SK-N-SH treated with all-trans-retinoic acid at 6 μM for 48 hours (cell line): ENCODE data around the gene GRIA1.

Experiments
- ATAC-seq: fragments of 200-7000 bp; cut with Tn5 transposase; 3 replicates; pipeline ENCODE4 v1.9.1; 2020; ENCODE audit warnings: mild to moderate bottlenecking, moderate library complexity
- ARNTL ChIP-seq: fragments of 450-650 bp; formaldehyde crosslinking; IDR thresholded peaks from 2 replicates; pipeline ENCODE4 v1.5.0; 2020; ENCODE audit warnings: low read depth, mild to moderate bottlenecking, moderate library complexity, borderline replicate concordance
- BACH2 ChIP-seq: fragments of 250-450 bp; sonication (Bioruptor Pico); IDR thresholded peaks from 2 replicates; pipeline ENCODE4 v1.9.0; 2021; ENCODE audit warnings: mild to moderate bottlenecking, borderline replicate concordance
- CSDC2 ChIP-seq: fragments of 250-450 bp; sonication (Bioruptor Pico); IDR thresholded peaks from 2 replicates; pipeline ENCODE4 v1.5.0; 2020; ENCODE audit warnings: mild to moderate bottlenecking, moderate library complexity
- ESRRG ChIP-seq: fragments of 250-450 bp; sonication (Bioruptor Pico); IDR thresholded peaks from 2 replicates; pipeline ENCODE4 v1.6.1; 2021; ENCODE audit warnings: mild to moderate bottlenecking
- GLIS3 ChIP-seq: fragments of 250-450 bp; sonication (Bioruptor Pico); IDR thresholded peaks from 2 replicates; pipeline ENCODE4 v1.5.0; 2020; ENCODE audit warnings: mild to moderate bottlenecking, moderate library complexity
- ISL1 ChIP-seq: fragments of 250-450 bp; sonication (Bioruptor Pico); IDR thresholded peaks from 2 replicates; pipeline ENCODE4 v2.1.2; 2022; ENCODE audit warnings: mild to moderate bottlenecking, moderate library complexity
- OSR1 ChIP-seq: fragments of 250-450 bp; sonication (Bioruptor Pico); IDR thresholded peaks from 2 replicates; pipeline ENCODE4 v1.8.0; 2022; ENCODE audit warnings: moderate library complexity, mild to moderate bottlenecking, inconsistent platforms
- PPARA ChIP-seq: fragments of 250-450 bp; sonication (Bioruptor Pico); IDR thresholded peaks from 2 replicates; pipeline ENCODE4 v1.5.0; 2020; ENCODE audit warnings: mild to moderate bottlenecking, borderline replicate concordance
- RARB ChIP-seq: fragments of 250-450 bp; sonication (Bioruptor Pico); IDR thresholded peaks from 2 replicates; pipeline ENCODE4 v1.8.0; 2021; ENCODE audit warnings: mild to moderate bottlenecking, moderate library complexity
- SNAI2 ChIP-seq: fragments of 250-450 bp; sonication (Bioruptor Pico); IDR thresholded peaks from 2 replicates; pipeline ENCODE4 v1.5.0; 2020; ENCODE audit warnings: mild to moderate bottlenecking, moderate library complexity
- TCF4 ChIP-seq: fragments of 250-450 bp; sonication (Bioruptor Pico); IDR thresholded peaks from 2 replicates; pipeline ENCODE4 v1.8.0; 2021; ENCODE audit warnings: mild to moderate bottlenecking, moderate library complexity, borderline replicate concordance
- TOX ChIP-seq: fragments of 250-450 bp; sonication (Bioruptor Pico); IDR thresholded peaks from 2 replicates; pipeline ENCODE4 v1.8.0; 2021; ENCODE audit warnings: mild to moderate bottlenecking, moderate library complexity, borderline replicate concordance
- ZC3H10 ChIP-seq: fragments of 250-450 bp; sonication (Bioruptor Pico); IDR thresholded peaks from 2 replicates; pipeline ENCODE4 v1.5.1; 2021; ENCODE audit warnings: mild to moderate bottlenecking, moderate library complexity
- ZFP3 ChIP-seq: fragments of 250-450 bp; sonication (Bioruptor Pico); IDR thresholded peaks from 2 replicates; pipeline ENCODE4 v1.5.0; 2020; ENCODE audit warnings: mild to moderate bottlenecking, moderate library complexity
- ZFP30 ChIP-seq: fragments of 450-650 bp; formaldehyde crosslinking; IDR thresholded peaks from 2 replicates; pipeline ENCODE4 v1.5.0; 2022; ENCODE audit warnings: mild to moderate bottlenecking, moderate library complexity
- ZNF565 ChIP-seq: fragments of 450-650 bp; formaldehyde crosslinking; conservative IDR thresholded peaks from 2 replicates; pipeline ENCODE4 v1.5.0; 2020; ENCODE audit warnings: low read depth, mild to moderate bottlenecking, moderate library complexity
- ZNF70 ChIP-seq: fragments of 450-650 bp; formaldehyde crosslinking; IDR thresholded peaks from 2 replicates; pipeline ENCODE4 v1.5.0; 2020; ENCODE audit warnings: mild to moderate bottlenecking, moderate library complexity
- ZNF8 ChIP-seq: fragments of 450-650 bp; formaldehyde crosslinking; IDR thresholded peaks from 2 replicates; pipeline ENCODE4 v1.5.0; 2020; ENCODE audit warnings: mild to moderate bottlenecking, moderate library complexity
- TF ChIP-seq, protein P1 (sequence below): fragments of 250-450 bp; sonication (Bioruptor Pico); IDR thresholded peaks from 2 replicates; pipeline ENCODE4 v1.5.1; 2021; ENCODE audit warnings: mild to moderate bottlenecking, moderate library complexity
- TF ChIP-seq, protein P2 (sequence below): fragments of 250-450 bp; sonication (Bioruptor Pico); IDR thresholded peaks from 2 replicates; pipeline ENCODE4 v1.8.0; 2020; ENCODE audit warnings: mild to moderate bottlenecking, moderate library complexity, borderline replicate concordance
- TF ChIP-seq, protein P3 (sequence below): fragments of 250-450 bp; sonication (Bioruptor Pico); IDR thresholded peaks from 2 replicates; pipeline ENCODE4 v1.5.1; 2020; ENCODE audit warnings: low read depth, mild to moderate bottlenecking, moderate library complexity
- TF ChIP-seq, protein P4 (sequence below): fragments of 250-450 bp; sonication (Bioruptor Pico); IDR thresholded peaks from 2 replicates; pipeline ENCODE4 v1.8.0; 2021; ENCODE audit warnings: low read depth, mild to moderate bottlenecking, moderate library complexity, borderline replicate concordance
- TF ChIP-seq, protein P5 (sequence below): fragments of 250-450 bp; sonication (Bioruptor Pico); IDR thresholded peaks from 2 replicates; pipeline ENCODE4 v1.5.0; 2020; ENCODE audit warnings: mild to moderate bottlenecking, moderate library complexity

GRIA1 gene

DNA sequence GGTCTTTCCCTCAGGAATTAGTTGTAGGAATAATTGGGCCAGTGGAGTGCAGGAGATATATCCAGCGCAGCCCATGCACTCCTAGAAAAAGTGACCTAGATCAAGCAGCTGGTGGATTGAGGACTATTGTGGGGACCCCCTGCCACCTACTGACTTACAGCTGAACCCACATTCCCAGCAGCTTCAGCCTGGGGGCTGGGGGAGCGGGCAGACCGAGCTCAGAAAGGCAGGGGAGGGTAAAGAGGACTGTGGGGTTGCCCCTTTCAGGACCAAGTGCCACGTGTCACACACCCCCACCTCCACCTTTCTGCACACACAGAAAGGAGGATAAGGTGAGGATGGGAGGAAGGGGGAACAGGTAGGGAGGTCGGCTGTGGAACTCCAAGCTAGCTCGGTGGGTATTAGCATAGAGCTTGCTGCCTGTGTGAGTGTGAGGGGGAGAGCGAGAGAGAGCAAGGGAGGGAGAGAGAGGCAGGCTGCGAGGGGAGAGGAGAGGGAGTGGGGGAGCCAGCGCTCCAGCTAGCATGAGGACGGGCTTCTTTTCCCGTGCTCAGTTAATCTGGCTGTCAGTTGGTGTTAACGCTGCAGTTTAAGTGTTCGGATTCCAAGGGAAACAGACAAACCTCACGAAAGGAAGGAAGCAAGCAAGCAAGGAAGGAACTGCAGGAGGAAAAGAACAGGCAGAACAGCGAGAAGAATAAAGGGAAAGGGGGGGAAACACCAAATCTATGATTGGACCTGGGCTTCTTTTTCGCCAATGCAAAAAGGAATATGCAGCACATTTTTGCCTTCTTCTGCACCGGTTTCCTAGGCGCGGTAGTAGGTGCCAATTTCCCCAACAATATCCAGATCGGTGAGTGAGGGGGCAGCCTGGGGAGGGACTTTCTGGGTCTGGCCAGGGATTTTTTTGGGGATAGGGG, at the start of gene GRIA1:
TSS of gene GRIA1 (plus strand) at position 553 of the 920 bp plus-strand sequence.
- TF ChIP-seq, protein P1, sequence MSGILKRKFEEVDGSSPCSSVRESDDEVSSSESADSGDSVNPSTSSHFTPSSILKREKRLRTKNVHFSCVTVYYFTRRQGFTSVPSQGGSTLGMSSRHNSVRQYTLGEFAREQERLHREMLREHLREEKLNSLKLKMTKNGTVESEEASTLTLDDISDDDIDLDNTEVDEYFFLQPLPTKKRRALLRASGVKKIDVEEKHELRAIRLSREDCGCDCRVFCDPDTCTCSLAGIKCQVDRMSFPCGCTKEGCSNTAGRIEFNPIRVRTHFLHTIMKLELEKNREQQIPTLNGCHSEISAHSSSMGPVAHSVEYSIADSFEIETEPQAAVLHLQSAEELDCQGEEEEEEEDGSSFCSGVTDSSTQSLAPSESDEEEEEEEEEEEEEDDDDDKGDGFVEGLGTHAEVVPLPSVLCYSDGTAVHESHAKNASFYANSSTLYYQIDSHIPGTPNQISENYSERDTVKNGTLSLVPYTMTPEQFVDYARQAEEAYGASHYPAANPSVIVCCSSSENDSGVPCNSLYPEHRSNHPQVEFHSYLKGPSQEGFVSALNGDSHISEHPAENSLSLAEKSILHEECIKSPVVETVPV (CRISPR knock-in tag), result no peak
- TF ChIP-seq ISL1 (CRISPR knock-in tag) (no peak), ZNF8 (CRISPR knock-in tag) (no peak), ZNF70 (CRISPR knock-in tag) (no peak), CSDC2 (no peak), ZC3H10 (no peak), ZFP30 (no peak), GLIS3 (CRISPR knock-in tag) (no peak), RARB (CRISPR knock-in tag) (no peak), BACH2 (CRISPR knock-in tag) (no peak), ZFP3 (CRISPR knock-in tag) (no peak), OSR1 (CRISPR knock-in tag) (no peak)
- TF ChIP-seq, protein P2, sequence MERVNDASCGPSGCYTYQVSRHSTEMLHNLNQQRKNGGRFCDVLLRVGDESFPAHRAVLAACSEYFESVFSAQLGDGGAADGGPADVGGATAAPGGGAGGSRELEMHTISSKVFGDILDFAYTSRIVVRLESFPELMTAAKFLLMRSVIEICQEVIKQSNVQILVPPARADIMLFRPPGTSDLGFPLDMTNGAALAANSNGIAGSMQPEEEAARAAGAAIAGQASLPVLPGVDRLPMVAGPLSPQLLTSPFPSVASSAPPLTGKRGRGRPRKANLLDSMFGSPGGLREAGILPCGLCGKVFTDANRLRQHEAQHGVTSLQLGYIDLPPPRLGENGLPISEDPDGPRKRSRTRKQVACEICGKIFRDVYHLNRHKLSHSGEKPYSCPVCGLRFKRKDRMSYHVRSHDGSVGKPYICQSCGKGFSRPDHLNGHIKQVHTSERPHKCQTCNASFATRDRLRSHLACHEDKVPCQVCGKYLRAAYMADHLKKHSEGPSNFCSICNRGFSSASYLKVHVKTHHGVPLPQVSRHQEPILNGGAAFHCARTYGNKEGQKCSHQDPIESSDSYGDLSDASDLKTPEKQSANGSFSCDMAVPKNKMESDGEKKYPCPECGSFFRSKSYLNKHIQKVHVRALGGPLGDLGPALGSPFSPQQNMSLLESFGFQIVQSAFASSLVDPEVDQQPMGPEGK (CRISPR knock-in tag), result no peak
- TF ChIP-seq, protein P3, sequence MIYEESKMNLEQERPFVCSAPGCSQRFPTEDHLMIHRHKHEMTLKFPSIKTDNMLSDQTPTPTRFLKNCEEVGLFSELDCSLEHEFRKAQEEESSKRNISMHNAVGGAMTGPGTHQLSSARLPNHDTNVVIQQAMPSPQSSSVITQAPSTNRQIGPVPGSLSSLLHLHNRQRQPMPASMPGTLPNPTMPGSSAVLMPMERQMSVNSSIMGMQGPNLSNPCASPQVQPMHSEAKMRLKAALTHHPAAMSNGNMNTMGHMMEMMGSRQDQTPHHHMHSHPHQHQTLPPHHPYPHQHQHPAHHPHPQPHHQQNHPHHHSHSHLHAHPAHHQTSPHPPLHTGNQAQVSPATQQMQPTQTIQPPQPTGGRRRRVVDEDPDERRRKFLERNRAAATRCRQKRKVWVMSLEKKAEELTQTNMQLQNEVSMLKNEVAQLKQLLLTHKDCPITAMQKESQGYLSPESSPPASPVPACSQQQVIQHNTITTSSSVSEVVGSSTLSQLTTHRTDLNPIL (CRISPR knock-in tag), result no peak
- TF ChIP-seq, protein P4, sequence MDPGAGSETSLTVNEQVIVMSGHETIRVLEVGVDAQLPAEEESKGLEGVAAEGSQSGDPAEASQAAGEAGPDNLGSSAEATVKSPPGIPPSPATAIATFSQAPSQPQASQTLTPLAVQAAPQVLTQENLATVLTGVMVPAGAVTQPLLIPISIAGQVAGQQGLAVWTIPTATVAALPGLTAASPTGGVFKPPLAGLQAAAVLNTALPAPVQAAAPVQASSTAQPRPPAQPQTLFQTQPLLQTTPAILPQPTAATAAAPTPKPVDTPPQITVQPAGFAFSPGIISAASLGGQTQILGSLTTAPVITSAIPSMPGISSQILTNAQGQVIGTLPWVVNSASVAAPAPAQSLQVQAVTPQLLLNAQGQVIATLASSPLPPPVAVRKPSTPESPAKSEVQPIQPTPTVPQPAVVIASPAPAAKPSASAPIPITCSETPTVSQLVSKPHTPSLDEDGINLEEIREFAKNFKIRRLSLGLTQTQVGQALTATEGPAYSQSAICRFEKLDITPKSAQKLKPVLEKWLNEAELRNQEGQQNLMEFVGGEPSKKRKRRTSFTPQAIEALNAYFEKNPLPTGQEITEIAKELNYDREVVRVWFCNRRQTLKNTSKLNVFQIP (CRISPR knock-in tag), result no peak
- peak; percentile 83 for ATAC-seq

DNA sequence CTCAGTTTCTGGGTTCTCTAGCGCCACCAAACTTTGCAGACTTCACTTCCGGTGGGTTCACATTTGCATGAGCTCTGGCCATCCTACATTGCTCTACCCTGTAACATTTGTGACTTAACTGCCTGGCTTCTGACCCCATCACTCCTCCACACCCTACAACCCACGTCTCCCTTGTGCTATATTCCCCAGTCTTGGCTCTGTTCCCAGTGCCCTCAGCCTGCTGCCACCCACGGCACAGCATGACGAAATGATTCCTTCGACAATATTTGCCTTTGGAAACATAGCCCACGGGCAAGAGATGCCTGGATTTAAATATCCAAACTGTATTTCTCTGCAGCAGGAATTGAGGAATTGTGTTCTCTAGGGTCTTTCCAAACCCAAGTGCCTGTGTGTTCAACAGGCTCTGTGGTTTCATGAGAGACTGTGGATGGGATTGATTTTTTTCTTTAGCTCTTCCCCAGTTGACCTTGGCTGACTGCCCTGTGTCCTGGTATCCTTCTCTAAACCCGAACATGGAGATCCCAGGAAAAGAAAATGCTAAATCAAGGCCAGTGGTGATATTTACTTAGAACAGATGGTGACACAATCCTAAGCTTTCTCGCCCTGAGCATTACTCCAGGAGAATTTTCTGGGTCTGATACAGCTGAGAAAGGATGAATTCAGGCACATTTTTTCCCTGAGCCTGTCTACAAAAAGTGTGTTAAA, 44.4 kb upstream of the GRIA1 start:
- TF ChIP-seq ARNTL (CRISPR knock-in tag), result no peak
- TF ChIP-seq OSR1 (CRISPR knock-in tag), result no peak
- TF ChIP-seq, protein P1 (CRISPR knock-in tag), result no peak
- TF ChIP-seq TCF4 (CRISPR knock-in tag), result no peak
- TF ChIP-seq, protein P5, sequence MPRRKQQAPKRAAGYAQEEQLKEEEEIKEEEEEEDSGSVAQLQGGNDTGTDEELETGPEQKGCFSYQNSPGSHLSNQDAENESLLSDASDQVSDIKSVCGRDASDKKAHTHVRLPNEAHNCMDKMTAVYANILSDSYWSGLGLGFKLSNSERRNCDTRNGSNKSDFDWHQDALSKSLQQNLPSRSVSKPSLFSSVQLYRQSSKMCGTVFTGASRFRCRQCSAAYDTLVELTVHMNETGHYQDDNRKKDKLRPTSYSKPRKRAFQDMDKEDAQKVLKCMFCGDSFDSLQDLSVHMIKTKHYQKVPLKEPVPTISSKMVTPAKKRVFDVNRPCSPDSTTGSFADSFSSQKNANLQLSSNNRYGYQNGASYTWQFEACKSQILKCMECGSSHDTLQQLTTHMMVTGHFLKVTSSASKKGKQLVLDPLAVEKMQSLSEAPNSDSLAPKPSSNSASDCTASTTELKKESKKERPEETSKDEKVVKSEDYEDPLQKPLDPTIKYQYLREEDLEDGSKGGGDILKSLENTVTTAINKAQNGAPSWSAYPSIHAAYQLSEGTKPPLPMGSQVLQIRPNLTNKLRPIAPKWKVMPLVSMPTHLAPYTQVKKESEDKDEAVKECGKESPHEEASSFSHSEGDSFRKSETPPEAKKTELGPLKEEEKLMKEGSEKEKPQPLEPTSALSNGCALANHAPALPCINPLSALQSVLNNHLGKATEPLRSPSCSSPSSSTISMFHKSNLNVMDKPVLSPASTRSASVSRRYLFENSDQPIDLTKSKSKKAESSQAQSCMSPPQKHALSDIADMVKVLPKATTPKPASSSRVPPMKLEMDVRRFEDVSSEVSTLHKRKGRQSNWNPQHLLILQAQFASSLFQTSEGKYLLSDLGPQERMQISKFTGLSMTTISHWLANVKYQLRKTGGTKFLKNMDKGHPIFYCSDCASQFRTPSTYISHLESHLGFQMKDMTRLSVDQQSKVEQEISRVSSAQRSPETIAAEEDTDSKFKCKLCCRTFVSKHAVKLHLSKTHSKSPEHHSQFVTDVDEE (CRISPR knock-in tag), result no peak
- no peak for TF ChIP-seq PPARA (CRISPR knock-in tag)
- TF ChIP-seq, protein P3 (CRISPR knock-in tag), result no peak
- no peak for TF ChIP-seq CSDC2
- TF ChIP-seq TOX (CRISPR knock-in tag), result no peak
- no peak for TF ChIP-seq BACH2 (CRISPR knock-in tag)
- TF ChIP-seq ZNF8 (CRISPR knock-in tag), result no peak
- TF ChIP-seq ESRRG (CRISPR knock-in tag), result no peak
- no peak for TF ChIP-seq ZNF565 (CRISPR knock-in tag)
- TF ChIP-seq GLIS3 (CRISPR knock-in tag), result no peak
- TF ChIP-seq, protein P4 (CRISPR knock-in tag), result no peak
- no peak for TF ChIP-seq ZC3H10
- no peak for TF ChIP-seq ISL1 (CRISPR knock-in tag)
- TF ChIP-seq ZFP3 (CRISPR knock-in tag), result no peak
- no peak for TF ChIP-seq SNAI2
- ATAC-seq, result peak; percentile 33; the same call in 2 of the 3 replicates
